Measurements from ENCODE around the gene ARHGAP18. TPM values are rescaled to one million over a fixed set of nuclear protein-coding genes. Genes with fewer than 3 reads are reported as not detected.

The ARHGAP18 gene
- total and polyA plus RNA-seq, 5 donors = 3.0 to 6.5 (median 5.5) TPM

GRCh38 chr6:129641344-129641743 is 68.6 kb downstream of the ARHGAP18 start:
- no peaks in the 10 kb centered on the region for H3K9me3 ChIP-seq (ENCODE audit: control insufficient read depth, low read length)
- no peaks in the 10 kb centered on the region for H3K27me3 ChIP-seq (ENCODE audit: control insufficient read depth, insufficient read depth)
- no peak overlapping the region for H3K4me3 ChIP-seq (ENCODE audit: low read length)
- H3K27ac ChIP-seq (ENCODE audit: low read length) = no peak overlapping the region
- no peak for DNase-seq
- H3K4me1 ChIP-seq (ENCODE audit: control insufficient read depth, insufficient read depth, low read length) = peaks cover 5% of the 10 kb centered on the region
- intact Hi-C loops (cut with DNase I) = no loop called here
- ATAC-seq = no peak

GRCh38 chr6:129638686-129639085 is 71.3 kb downstream of the ARHGAP18 start:
- no peak for DNase-seq
- H3K4me3 ChIP-seq (ENCODE audit: low read length) = peak overlapping the region; percentile 35
- no peaks in the 10 kb centered on the region for H3K9me3 ChIP-seq (ENCODE audit: control insufficient read depth, low read length)
- H3K27ac ChIP-seq (ENCODE audit: low read length) = no peak overlapping the region
- intact Hi-C loops (cut with DNase I) = no loop called here
- H3K4me1 ChIP-seq (ENCODE audit: control insufficient read depth, insufficient read depth, low read length) = no peaks in the 10 kb centered on the region
- H3K27me3 ChIP-seq (ENCODE audit: control insufficient read depth, insufficient read depth) = no peaks in the 10 kb centered on the region
- ATAC-seq = no peak

- H3K27ac ChIP-seq (ENCODE audit: low read length) = no peak overlapping the region
- H3K4me3 ChIP-seq (ENCODE audit: low read length) = peak overlapping the region; percentile 35
- no peaks in the 10 kb centered on the region for H3K27me3 ChIP-seq (ENCODE audit: control insufficient read depth, insufficient read depth)
- WGBS = 22% methylated on average over 8 of the region's 8 CpGs
- H3K9me3 ChIP-seq (ENCODE audit: control insufficient read depth, low read length) = no peaks in the 10 kb centered on the region
- ATAC-seq (peak; percentile 43 to 82), DNase-seq (peak in 1 of 3 donors; percentile 42)
- intact Hi-C loops (cut with DNase I) = no loop called here
- no peaks in the 10 kb centered on the region for H3K4me1 ChIP-seq (ENCODE audit: control insufficient read depth, insufficient read depth, low read length)
Measured at GRCh38 chr6:129638055-129638684, 71.8 kb downstream of the ARHGAP18 start.

GRCh38 chr6:129637340-129638054 is 72.5 kb downstream of the ARHGAP18 start:
- H3K4me3 ChIP-seq (ENCODE audit: low read length) = no peak overlapping the region
- H3K27me3 ChIP-seq (ENCODE audit: control insufficient read depth, insufficient read depth) = no peaks in the 10 kb centered on the region
- intact Hi-C loops (cut with DNase I) = no loop called here
- no peaks in the 10 kb centered on the region for H3K9me3 ChIP-seq (ENCODE audit: control insufficient read depth, low read length)
- no peak for DNase-seq
- H3K4me1 ChIP-seq (ENCODE audit: control insufficient read depth, insufficient read depth, low read length) = no peaks in the 10 kb centered on the region
- no peak for ATAC-seq
- H3K27ac ChIP-seq (ENCODE audit: low read length) = no peak overlapping the region
- WGBS = 89% methylated on average over 3 of the region's 3 CpGs

- intact Hi-C loops (cut with DNase I) = no loop called here
- Histone ChIP-seq H3K27me3 (ENCODE audit: control insufficient read depth, insufficient read depth) (no peaks in the 10 kb centered on the region), H3K4me3 (ENCODE audit: low read length) (no peak overlapping the region), H3K4me1 (ENCODE audit: control insufficient read depth, insufficient read depth, low read length) (no peaks in the 10 kb centered on the region), H3K9me3 (ENCODE audit: control insufficient read depth, low read length) (no peaks in the 10 kb centered on the region), H3K27ac (ENCODE audit: low read length) (no peak overlapping the region)
- WGBS = 87% methylated on average over 3 of the region's 3 CpGs
- DNase-seq (no peak), ATAC-seq (peak; percentile 64 to 72)
Measured at GRCh38 chr6:129635396-129636130, 74.4 kb downstream of the ARHGAP18 start.

GRCh38 chr6:129634411-129635230 is 75.4 kb downstream of the ARHGAP18 start:
- WGBS = 92% methylated on average over 4 of the region's 4 CpGs
- intact Hi-C loops (cut with DNase I) = no loop called here
- no peaks in the 10 kb centered on the region for H3K9me3 ChIP-seq (ENCODE audit: control insufficient read depth, low read length)
- ATAC-seq = no peak
- H3K4me1 ChIP-seq (ENCODE audit: control insufficient read depth, insufficient read depth, low read length) = no peaks in the 10 kb centered on the region
- H3K27me3 ChIP-seq (ENCODE audit: control insufficient read depth, insufficient read depth) = no peaks in the 10 kb centered on the region
- no peak for DNase-seq
- no peak overlapping the region for H3K27ac ChIP-seq (ENCODE audit: low read length)
- no peak overlapping the region for H3K4me3 ChIP-seq (ENCODE audit: low read length)

GRCh38 chr6:129633529-129633928 is 76.4 kb downstream of the ARHGAP18 start:
- no peak overlapping the region for H3K4me3 ChIP-seq (ENCODE audit: low read length)
- ATAC-seq (no peak), DNase-seq (no peak)
- WGBS = 94% methylated on average over 3 of the region's 3 CpGs
- no peak overlapping the region for H3K27ac ChIP-seq (ENCODE audit: low read length)
- no peaks in the 10 kb centered on the region for H3K4me1 ChIP-seq (ENCODE audit: control insufficient read depth, insufficient read depth, low read length)
- no peaks in the 10 kb centered on the region for H3K27me3 ChIP-seq (ENCODE audit: control insufficient read depth, insufficient read depth)
- intact Hi-C loops (cut with DNase I) = no loop called here
- no peaks in the 10 kb centered on the region for H3K9me3 ChIP-seq (ENCODE audit: control insufficient read depth, low read length)

- Histone ChIP-seq H3K4me3 (ENCODE audit: low read length) (no peak overlapping the region), H3K27ac (ENCODE audit: low read length) (no peak overlapping the region), H3K27me3 (ENCODE audit: control insufficient read depth, insufficient read depth) (no peaks in the 10 kb centered on the region), H3K9me3 (ENCODE audit: control insufficient read depth, low read length) (no peaks in the 10 kb centered on the region), H3K4me1 (ENCODE audit: control insufficient read depth, insufficient read depth, low read length) (no peaks in the 10 kb centered on the region)
- ATAC-seq (no peak), DNase-seq (no peak)
- intact Hi-C loops (cut with DNase I) = no loop called here
Measured at GRCh38 chr6:129632172-129632613, 77.8 kb downstream of the ARHGAP18 start.

- no peak for DNase-seq
- H3K27me3 ChIP-seq (ENCODE audit: control insufficient read depth, insufficient read depth) = no peaks in the 10 kb centered on the region
- no peak overlapping the region for H3K4me3 ChIP-seq (ENCODE audit: low read length)
- H3K27ac ChIP-seq (ENCODE audit: low read length) = no peak overlapping the region
- 78% methylated on average over 3 of the region's 3 CpGs for WGBS
- H3K4me1 ChIP-seq (ENCODE audit: control insufficient read depth, insufficient read depth, low read length) = no peaks in the 10 kb centered on the region
- intact Hi-C loops (cut with DNase I) = no loop called here
- H3K9me3 ChIP-seq (ENCODE audit: control insufficient read depth, low read length) = no peaks in the 10 kb centered on the region
- no peak for ATAC-seq
Measured at GRCh38 chr6:129631070-129631469, 78.9 kb downstream of the ARHGAP18 start.

- Histone ChIP-seq H3K27me3 (ENCODE audit: control insufficient read depth, insufficient read depth) (no peaks in the 10 kb centered on the region), H3K27ac (ENCODE audit: low read length) (no peak overlapping the region), H3K4me1 (ENCODE audit: control insufficient read depth, insufficient read depth, low read length) (no peaks in the 10 kb centered on the region), H3K4me3 (ENCODE audit: low read length) (no peak overlapping the region), H3K9me3 (ENCODE audit: control insufficient read depth, low read length) (no peaks in the 10 kb centered on the region)
- 83% methylated on average over 1 of the region's 1 CpG for WGBS
- intact Hi-C loops (cut with DNase I) = no loop called here
- DNase-seq (no peak), ATAC-seq (no peak)
Measured at GRCh38 chr6:129630596-129630995, 79.4 kb downstream of the ARHGAP18 start.
